Measurements from ENCODE around the gene SORT1. TPM values are rescaled to one million over a fixed set of nuclear protein-coding genes. Genes with fewer than 3 reads are reported as not detected.

SORT1 gene
- total RNA-seq, 1 experiment from 2014 or later, result 47.9 TPM

DNA sequence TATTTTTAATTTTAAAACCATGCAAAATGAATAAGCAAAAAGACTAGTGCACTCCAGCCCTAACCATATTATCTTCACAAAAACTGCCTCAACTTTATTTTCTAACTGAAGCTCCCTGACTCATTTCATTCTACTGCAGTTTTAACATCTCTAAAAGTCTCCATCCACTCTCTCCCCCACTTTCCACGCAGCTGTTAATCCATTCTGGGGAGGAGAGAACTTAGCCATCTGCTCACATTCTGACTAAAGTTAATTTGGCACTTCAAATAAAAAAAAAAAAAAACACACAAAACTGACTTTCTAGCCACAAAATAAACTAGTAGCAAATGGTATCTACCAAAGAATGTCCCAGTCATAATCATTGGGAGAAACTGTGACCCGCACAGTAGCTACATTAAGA, 85.5 kb downstream of the SORT1 start:
- no peaks in the 10 kb centered on the region for H3K27me3 Mint-ChIP-seq (ENCODE audit: low read depth)
- H3K79me1 ChIP-seq (ENCODE audit: insufficient read depth, low read depth, low read length, poor library complexity, severe bottlenecking), result no peaks in the 10 kb centered on the region
- no peak for DNase-seq
- H3K27me3 ChIP-seq (ENCODE audit: insufficient read depth, low read length), result no peaks in the 10 kb centered on the region
- H3K9me3 Mint-ChIP-seq, result no peaks in the 10 kb centered on the region
- no peak overlapping the region for H3K4ac ChIP-seq (ENCODE audit: low read depth, low read length)
- H3K4me3 Mint-ChIP-seq, result no peak overlapping the region
- H3K27ac Mint-ChIP-seq, result no peak overlapping the region
- no peak overlapping the region for H2BK12ac ChIP-seq (ENCODE audit: insufficient read length, low read depth, low read length)
- no peak overlapping the region for H4K8ac ChIP-seq (replicated peaks; ENCODE audit: insufficient read length, low read depth, low read length)
- no peaks in the 10 kb centered on the region for H3K9me3 ChIP-seq (ENCODE audit: control insufficient read depth, low read depth, low read length)
- WGBS (ENCODE audit: extremely low coverage, insufficient read length, low lambda C conversion rate), result no CpG with 5 or more reads among the region's 2 CpGs
- no peaks in the 10 kb centered on the region for H4K20me1 ChIP-seq (ENCODE audit: control insufficient read depth, insufficient read depth, insufficient read length)
- no peak overlapping the region for H3K56ac ChIP-seq (ENCODE audit: insufficient read length, low read depth, low read length)
- H2AK5ac ChIP-seq (ENCODE audit: insufficient read length, low read length), result no peak overlapping the region
- no peak overlapping the region for H2BK120ac ChIP-seq (ENCODE audit: low read depth, low read length, poor library complexity, severe bottlenecking)
- no peak overlapping the region for H4K5ac ChIP-seq (ENCODE audit: insufficient read length, low read depth, low read length)
- no peak overlapping the region for H4K91ac ChIP-seq (ENCODE audit: insufficient read length, low read depth, low read length)
- H3K18ac ChIP-seq (ENCODE audit: insufficient read length, low read depth, low read length), result no peak overlapping the region
- H3K23me2 ChIP-seq (ENCODE audit: insufficient read length, low read depth, low read length, poor library complexity, severe bottlenecking), result no peaks in the 10 kb centered on the region
- H3K9ac ChIP-seq (ENCODE audit: extremely low read depth, insufficient read length, low read length), result no peak overlapping the region
- peaks cover 5% of the 10 kb centered on the region in 2 experiments for H3K4me1 Mint-ChIP-seq
- H3K4me1 ChIP-seq (ENCODE audit: insufficient read depth, low read length), result no peaks in the 10 kb centered on the region
- H3K36me3 Mint-ChIP-seq (ENCODE audit: insufficient read depth in 1 of 3, low read depth in 3 of 3), result peaks cover 16 to 45% (median 30%) of the 10 kb centered on the region in 3 experiments; a peak in 6 of 7 replicates
- H3K79me2 ChIP-seq (ENCODE audit: insufficient read depth, low read length), result no peaks in the 10 kb centered on the region
- H3T11ph ChIP-seq (ENCODE audit: low read length), result no peak overlapping the region
- H3K27ac ChIP-seq (ENCODE audit: insufficient read length, low read depth, low read length), result no peak overlapping the region
- no peak overlapping the region for H3K14ac ChIP-seq (ENCODE audit: insufficient read depth, low read length)
- no peak overlapping the region for H3K4me2 ChIP-seq (ENCODE audit: insufficient read depth, insufficient read length, low read length)
- no peak overlapping the region for H3K23ac ChIP-seq (ENCODE audit: insufficient read length, low read depth, low read length)
- H2AFZ ChIP-seq (ENCODE audit: low read length), result no peak overlapping the region
- TF ChIP-seq, protein P1, sequence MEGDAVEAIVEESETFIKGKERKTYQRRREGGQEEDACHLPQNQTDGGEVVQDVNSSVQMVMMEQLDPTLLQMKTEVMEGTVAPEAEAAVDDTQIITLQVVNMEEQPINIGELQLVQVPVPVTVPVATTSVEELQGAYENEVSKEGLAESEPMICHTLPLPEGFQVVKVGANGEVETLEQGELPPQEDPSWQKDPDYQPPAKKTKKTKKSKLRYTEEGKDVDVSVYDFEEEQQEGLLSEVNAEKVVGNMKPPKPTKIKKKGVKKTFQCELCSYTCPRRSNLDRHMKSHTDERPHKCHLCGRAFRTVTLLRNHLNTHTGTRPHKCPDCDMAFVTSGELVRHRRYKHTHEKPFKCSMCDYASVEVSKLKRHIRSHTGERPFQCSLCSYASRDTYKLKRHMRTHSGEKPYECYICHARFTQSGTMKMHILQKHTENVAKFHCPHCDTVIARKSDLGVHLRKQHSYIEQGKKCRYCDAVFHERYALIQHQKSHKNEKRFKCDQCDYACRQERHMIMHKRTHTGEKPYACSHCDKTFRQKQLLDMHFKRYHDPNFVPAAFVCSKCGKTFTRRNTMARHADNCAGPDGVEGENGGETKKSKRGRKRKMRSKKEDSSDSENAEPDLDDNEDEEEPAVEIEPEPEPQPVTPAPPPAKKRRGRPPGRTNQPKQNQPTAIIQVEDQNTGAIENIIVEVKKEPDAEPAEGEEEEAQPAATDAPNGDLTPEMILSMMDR (conservative IDR thresholded peaks at IDR 0.05), result no peak
- H2BK5ac ChIP-seq (ENCODE audit: insufficient read length, low read length), result no peak overlapping the region
- H2BK15ac ChIP-seq (ENCODE audit: low read depth, low read length), result no peak overlapping the region
- no peak overlapping the region for H2BK20ac ChIP-seq (ENCODE audit: low read depth, low read length, poor library complexity, severe bottlenecking)
